ENCODE data around the gene TLCD5.

The TLCD5 gene

GRCh38 chr11:120346233-120346632, 21.1 kb downstream of the TLCD5 start (continued):
- TF ChIP-seq, protein P1, sequence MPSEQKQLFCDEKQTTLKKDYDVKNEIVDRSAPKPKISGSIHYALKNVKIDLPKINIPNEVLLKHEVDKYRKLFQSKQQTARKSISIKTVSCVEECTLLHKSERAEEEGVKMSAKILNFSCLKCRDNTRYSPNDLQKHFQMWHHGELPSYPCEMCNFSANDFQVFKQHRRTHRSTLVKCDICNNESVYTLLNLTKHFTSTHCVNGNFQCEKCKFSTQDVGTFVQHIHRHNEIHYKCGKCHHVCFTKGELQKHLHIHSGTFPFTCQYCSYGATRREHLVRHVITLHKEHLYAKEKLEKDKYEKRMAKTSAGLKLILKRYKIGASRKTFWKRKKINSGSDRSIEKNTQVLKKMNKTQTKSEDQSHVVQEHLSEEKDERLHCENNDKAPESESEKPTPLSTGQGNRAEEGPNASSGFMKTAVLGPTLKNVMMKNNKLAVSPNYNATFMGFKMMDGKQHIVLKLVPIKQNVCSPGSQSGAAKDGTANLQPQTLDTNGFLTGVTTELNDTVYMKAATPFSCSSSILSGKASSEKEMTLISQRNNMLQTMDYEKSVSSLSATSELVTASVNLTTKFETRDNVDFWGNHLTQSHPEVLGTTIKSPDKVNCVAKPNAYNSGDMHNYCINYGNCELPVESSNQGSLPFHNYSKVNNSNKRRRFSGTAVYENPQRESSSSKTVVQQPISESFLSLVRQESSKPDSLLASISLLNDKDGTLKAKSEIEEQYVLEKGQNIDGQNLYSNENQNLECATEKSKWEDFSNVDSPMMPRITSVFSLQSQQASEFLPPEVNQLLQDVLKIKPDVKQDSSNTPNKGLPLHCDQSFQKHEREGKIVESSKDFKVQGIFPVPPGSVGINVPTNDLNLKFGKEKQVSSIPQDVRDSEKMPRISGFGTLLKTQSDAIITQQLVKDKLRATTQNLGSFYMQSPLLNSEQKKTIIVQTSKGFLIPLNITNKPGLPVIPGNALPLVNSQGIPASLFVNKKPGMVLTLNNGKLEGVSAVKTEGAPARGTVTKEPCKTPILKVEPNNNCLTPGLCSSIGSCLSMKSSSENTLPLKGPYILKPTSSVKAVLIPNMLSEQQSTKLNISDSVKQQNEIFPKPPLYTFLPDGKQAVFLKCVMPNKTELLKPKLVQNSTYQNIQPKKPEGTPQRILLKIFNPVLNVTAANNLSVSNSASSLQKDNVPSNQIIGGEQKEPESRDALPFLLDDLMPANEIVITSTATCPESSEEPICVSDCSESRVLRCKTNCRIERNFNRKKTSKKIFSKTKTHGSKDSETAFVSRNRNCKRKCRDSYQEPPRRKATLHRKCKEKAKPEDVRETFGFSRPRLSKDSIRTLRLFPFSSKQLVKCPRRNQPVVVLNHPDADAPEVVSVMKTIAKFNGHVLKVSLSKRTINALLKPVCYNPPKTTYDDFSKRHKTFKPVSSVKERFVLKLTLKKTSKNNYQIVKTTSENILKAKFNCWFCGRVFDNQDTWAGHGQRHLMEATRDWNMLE (tag by site-specific recombination; conservative IDR thresholded peaks at IDR 0.05; ENCODE audit: low read depth): no peak
- TF ChIP-seq ZNF596 (tag by site-specific recombination; IDR thresholded peaks at IDR 0.05) (no peak), ZFP37 (tag by site-specific recombination; IDR thresholded peaks at IDR 0.05) (no peak), KLF16 (tag by site-specific recombination; IDR thresholded peaks at IDR 0.05) (no peak), ZNF707 (tag by site-specific recombination; IDR thresholded peaks at IDR 0.05) (no peak)
- TF ChIP-seq, protein P2, sequence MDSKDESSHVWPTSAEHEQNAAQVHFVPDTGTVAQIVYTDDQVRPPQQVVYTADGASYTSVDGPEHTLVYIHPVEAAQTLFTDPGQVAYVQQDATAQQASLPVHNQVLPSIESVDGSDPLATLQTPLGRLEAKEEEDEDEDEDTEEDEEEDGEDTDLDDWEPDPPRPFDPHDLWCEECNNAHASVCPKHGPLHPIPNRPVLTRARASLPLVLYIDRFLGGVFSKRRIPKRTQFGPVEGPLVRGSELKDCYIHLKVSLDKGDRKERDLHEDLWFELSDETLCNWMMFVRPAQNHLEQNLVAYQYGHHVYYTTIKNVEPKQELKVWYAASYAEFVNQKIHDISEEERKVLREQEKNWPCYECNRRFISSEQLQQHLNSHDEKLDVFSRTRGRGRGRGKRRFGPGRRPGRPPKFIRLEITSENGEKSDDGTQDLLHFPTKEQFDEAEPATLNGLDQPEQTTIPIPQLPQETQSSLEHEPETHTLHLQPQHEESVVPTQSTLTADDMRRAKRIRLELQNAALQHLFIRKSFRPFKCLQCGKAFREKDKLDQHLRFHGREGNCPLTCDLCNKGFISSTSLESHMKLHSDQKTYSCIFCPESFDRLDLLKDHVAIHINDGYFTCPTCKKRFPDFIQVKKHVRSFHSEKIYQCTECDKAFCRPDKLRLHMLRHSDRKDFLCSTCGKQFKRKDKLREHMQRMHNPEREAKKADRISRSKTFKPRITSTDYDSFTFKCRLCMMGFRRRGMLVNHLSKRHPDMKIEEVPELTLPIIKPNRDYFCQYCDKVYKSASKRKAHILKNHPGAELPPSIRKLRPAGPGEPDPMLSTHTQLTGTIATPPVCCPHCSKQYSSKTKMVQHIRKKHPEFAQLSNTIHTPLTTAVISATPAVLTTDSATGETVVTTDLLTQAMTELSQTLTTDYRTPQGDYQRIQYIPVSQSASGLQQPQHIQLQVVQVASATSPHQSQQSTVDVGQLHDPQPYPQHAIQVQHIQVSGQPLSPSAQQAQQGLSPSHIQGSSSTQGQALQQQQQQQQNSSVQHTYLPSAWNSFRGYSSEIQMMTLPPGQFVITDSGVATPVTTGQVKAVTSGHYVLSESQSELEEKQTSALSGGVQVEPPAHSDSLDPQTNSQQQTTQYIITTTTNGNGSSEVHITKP (tag by site-specific recombination; IDR thresholded peaks at IDR 0.05): peak; percentile 90

DNA sequence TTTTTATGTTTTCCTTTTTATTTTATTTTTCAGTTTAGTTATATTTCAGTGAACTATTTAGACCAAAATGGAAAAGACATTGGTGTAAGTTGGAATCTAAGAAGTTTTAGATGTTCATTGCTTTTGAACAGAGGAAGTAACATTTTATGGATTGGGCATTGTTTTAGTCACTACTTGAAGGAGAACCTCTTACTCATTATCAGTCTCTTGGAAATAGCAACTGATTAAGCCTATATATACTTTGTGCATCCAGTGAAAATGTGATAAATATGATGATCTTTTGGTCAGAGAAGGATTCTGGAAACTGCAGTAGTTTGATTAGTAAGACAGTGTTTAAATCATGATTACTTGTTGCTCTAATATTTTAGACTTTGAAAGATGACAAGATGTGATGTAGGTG, 25.5 kb downstream of the TLCD5 start:
- H3K27ac ChIP-seq (ENCODE audit: extremely low read depth, low read depth, low read length): no peak overlapping the region
- no peak overlapping the region for H3K4me3 ChIP-seq (ENCODE audit: low read depth, low read length)
- ChIA-PET POLR2A (interaction anchor here (1.3 kb wide), 1 partner anchor 9 kb away, joined by 3 read pairs; no protein-coding TSS in a partner anchor), CTCF (interaction anchor here (1.2 kb wide), 1 partner anchor 79 kb away, joined by 4 read pairs; no protein-coding TSS in a partner anchor)
- no peaks in the 10 kb centered on the region for H3K9me3 ChIP-seq (ENCODE audit: control insufficient read depth, insufficient read depth, low read depth, low read length)
- TF ChIP-seq ZNF510 (tag by site-specific recombination; IDR thresholded peaks at IDR 0.05; ENCODE audit: insufficient replicate concordance): no peak
- 0 out of 2 replicates have a peak, but pooled peaks have one; percentile 35 for TF ChIP-seq ZNF366 (tag by site-specific recombination; conservative IDR thresholded peaks at IDR 0.05)
- peak; percentile 96 for TF ChIP-seq ZNF10 (tag by site-specific recombination; IDR thresholded peaks at IDR 0.05)
- no peak for TF ChIP-seq GFI1B (tag by site-specific recombination; IDR thresholded peaks at IDR 0.05)
- no peak for TF ChIP-seq ZNF701 (tag by site-specific recombination; IDR thresholded peaks at IDR 0.05)
- TF ChIP-seq, protein P1 (tag by site-specific recombination; conservative IDR thresholded peaks at IDR 0.05; ENCODE audit: low read depth): no peak
- no peak for TF ChIP-seq GLI2 (tag by site-specific recombination; IDR thresholded peaks at IDR 0.05; ENCODE audit: borderline replicate concordance, low read depth)
- TF ChIP-seq SCRT2 (tag by site-specific recombination; IDR thresholded peaks at IDR 0.05): peak; percentile 44; the same call in 1 of the 2 replicates
- TF ChIP-seq ZNF2 (tag by site-specific recombination; IDR thresholded peaks at IDR 0.05): no peak
- TF ChIP-seq ZNF548 (tag by site-specific recombination; IDR thresholded peaks at IDR 0.05): no peak
- TF ChIP-seq REPIN1 (tag by site-specific recombination; IDR thresholded peaks at IDR 0.05; ENCODE audit: low read depth): no peak
- TF ChIP-seq ZNF549 (tag by site-specific recombination; IDR thresholded peaks at IDR 0.05): no peak
- no peaks in the 10 kb centered on the region for H3K36me3 ChIP-seq (ENCODE audit: control insufficient read depth in 2 of 2, insufficient read depth in 1 of 2, low read length in 2 of 2)
- H3K4me1 ChIP-seq (ENCODE audit: control insufficient read depth, insufficient read depth, low read length): peaks cover 14% of the 10 kb centered on the region

Data from HEK293 (cell line).